Smooth muscle cell (in vitro differentiated cells): ENCODE data around the gene MTARC1. TPM values are rescaled to one million over a fixed set of nuclear protein-coding genes. Genes with fewer than 3 reads are reported as not detected.
A peak's percentile ranks its signal among the peaks of the same experiment; 100 is the strongest.

Experiments used
- DNase-seq: peaks from one replicate; lab custom pipeline; 2025; ENCODE audit not compliant: unreplicated experiment; lab: John Stamatoyannopoulos, UW
- H2AFZ ChIP-seq: fragments of 200-600 bp; sonication (generic); 2 replicates; pipeline ENCODE4 v1.6.0; 2016; ENCODE audit warnings: antibody characterized with exemption, low read depth, mild to moderate bottlenecking
- H3F3A ChIP-seq: fragments of 200-600 bp; sonication (generic); 2 replicates; pipeline ENCODE4 v1.6.0; 2017; ENCODE audit warnings: antibody characterized with exemption, low read depth
- H3K27ac ChIP-seq: fragments of 200-600 bp; sonication (generic); 2 replicates; pipeline ENCODE4 v1.5.1; 2016; ENCODE audit warnings: low read depth, mild to moderate bottlenecking
- H3K27me3 ChIP-seq: fragments of 200-600 bp; sonication (generic); 2 replicates; pipeline ENCODE4 v1.6.1; 2016; ENCODE audit warnings: low read depth, mild to moderate bottlenecking
- H3K36me3 ChIP-seq: fragments of 200-600 bp; sonication (generic); 2 replicates; pipeline ENCODE4 v1.5.1; 2016; ENCODE audit warnings: low read depth
- H3K4me1 ChIP-seq: fragments of 200-600 bp; sonication (generic); 2 replicates; pipeline ENCODE4 v1.5.1; 2016; ENCODE audit warnings: low read depth
- H3K4me2 ChIP-seq: fragments of 200-600 bp; sonication (generic); 2 replicates; pipeline ENCODE4 v1.6.0; 2016; ENCODE audit warnings: mild to moderate bottlenecking
- H3K4me3 ChIP-seq: fragments of 200-600 bp; sonication (generic); 2 replicates; pipeline ENCODE4 v1.5.1; 2016; ENCODE audit warnings: mild to moderate bottlenecking
- H3K79me2 ChIP-seq: fragments of 200-600 bp; sonication (generic); 2 replicates; pipeline ENCODE4 v1.6.0; 2016; ENCODE audit warnings: low read depth, mild to moderate bottlenecking
- H3K9ac ChIP-seq: fragments of 200-600 bp; sonication (generic); 2 replicates; pipeline ENCODE4 v1.6.0; 2016; ENCODE audit warnings: low read depth
- H3K9me3 ChIP-seq: fragments of 200-600 bp; sonication (generic); replicated peaks from 2 replicates; pipeline ENCODE4 v1.5.1; 2016; ENCODE audit warnings: low read depth
- H4K20me1 ChIP-seq: fragments of 200-600 bp; sonication (generic); 2 replicates; pipeline ENCODE4 v1.6.0; 2016; ENCODE audit warnings: low read depth
- CTCF ChIP-seq: fragments of 200-600 bp; sonication (generic); IDR thresholded peaks from 2 replicates; pipeline ENCODE4 v1.5.1; 2017; ENCODE audit warnings: borderline replicate concordance, mild to moderate bottlenecking, antibody characterized with exemption; ENCODE audit not compliant: insufficient read depth, poor library complexity, severe bottlenecking
- WGBS: methylation state at CpG from one replicate; pipeline ENCODE4 v1.1.7; 2016; ENCODE audit warnings: low lambda C conversion rate; 5-methylcytosine and 5-hydroxymethylcytosine counted together
- polyA plus RNA-seq: library from polyadenylated mRNA; unstranded; fragments of >200 nt; fragmentation: Nextera tagmentation; extraction: Ambion mirVana; gene quantifications from 2 replicates; pipeline ENCODE4 v1.2.1, GENCODE V29; 2016
- total RNA-seq: library from RNA; depleted of rRNA; stranded (reverse); fragments of >200 nt; gene quantifications from 2 replicates; pipeline ENCODE4 v1.2.3, GENCODE V29; 2014

MTARC1 gene
- total and polyA plus RNA-seq, 2 experiments from 2014 or later, result 0.83 to 2.3 TPM

- H3K4me3 ChIP-seq, result no peak overlapping the region
- H3K79me2 ChIP-seq, result no peaks in the 10 kb centered on the region
- peaks cover 11% of the 10 kb centered on the region for H3K4me1 ChIP-seq
- no peak overlapping the region for H3K27ac ChIP-seq
- peaks cover 4% of the 10 kb centered on the region for H3F3A ChIP-seq
- 96% methylated on average over 4 of the region's 4 CpGs for WGBS
- H3K4me2 ChIP-seq, result no peak overlapping the region
- DNase-seq, result no peak
- no peak for TF ChIP-seq CTCF
- no peaks in the 10 kb centered on the region for H4K20me1 ChIP-seq
- no peaks in the 10 kb centered on the region for H3K9me3 ChIP-seq
- no peak overlapping the region for H3K9ac ChIP-seq
- H2AFZ ChIP-seq, result no peak overlapping the region
- H3K27me3 ChIP-seq, result no peaks in the 10 kb centered on the region
- H3K36me3 ChIP-seq, result no peaks in the 10 kb centered on the region
These were observed 2.0 kb upstream of the MTARC1 start for GRCh38 chr1:220784751-220785150.

GRCh38 chr1:220785166-220786056, 1.3 kb upstream of the MTARC1 start:
- Histone ChIP-seq H3K79me2 (no peaks in the 10 kb centered on the region), H3K27ac (no peak overlapping the region), H3K9me3 (no peaks in the 10 kb centered on the region), H3K4me3 (no peak overlapping the region), H3K27me3 (no peaks in the 10 kb centered on the region), H3K36me3 (no peaks in the 10 kb centered on the region), H3K9ac (no peak overlapping the region), H3K4me2 (peak overlapping the region; percentile 99), H3F3A (peaks cover 4% of the 10 kb centered on the region), H3K4me1 (peaks cover 11% of the 10 kb centered on the region), H4K20me1 (no peaks in the 10 kb centered on the region), H2AFZ (peak overlapping the region; percentile 89)
- 89% methylated on average over 11 of the region's 11 CpGs for WGBS
- DNase-seq, result no peak
- no peak for TF ChIP-seq CTCF

GRCh38 chr1:220786057-220786336, 716 bp upstream of the MTARC1 start:
- no peaks in the 10 kb centered on the region for H4K20me1 ChIP-seq
- no peak overlapping the region for H3K9ac ChIP-seq
- H3F3A ChIP-seq, result peaks cover 4% of the 10 kb centered on the region
- 38% methylated on average over 13 of the region's 13 CpGs for WGBS
- H3K4me2 ChIP-seq, result peak overlapping the region; percentile 99
- peaks cover 11% of the 10 kb centered on the region for H3K4me1 ChIP-seq
- no peaks in the 10 kb centered on the region for H3K27me3 ChIP-seq
- H2AFZ ChIP-seq, result peak overlapping the region; percentile 89
- H3K27ac ChIP-seq, result no peak overlapping the region
- TF ChIP-seq CTCF, result no peak
- H3K36me3 ChIP-seq, result no peaks in the 10 kb centered on the region
- H3K4me3 ChIP-seq, result peak overlapping the region; percentile 63
- H3K9me3 ChIP-seq, result no peaks in the 10 kb centered on the region
- no peak for DNase-seq
- H3K79me2 ChIP-seq, result no peaks in the 10 kb centered on the region
